ENCODE data around the gene ELANE.

GRCh38 chr19:802498-803098, 49.5 kb upstream of the ELANE start:
- TF ChIP-seq TARDBP (IDR thresholded peaks at IDR 0.05): no peak
- TF ChIP-seq CTCF (IDR thresholded peaks at IDR 0.05 in 2 of 3, conservative IDR thresholded peaks at IDR 0.05 in 1 of 3; ENCODE audit: insufficient read depth in 2 of 3, low read depth in 1 of 3, low read length in 3 of 3): no peak
- no peak for TF ChIP-seq HINFP (tag; conservative IDR thresholded peaks at IDR 0.05; ENCODE audit: low read depth)
- no peak for TF ChIP-seq THAP12 (CRISPR knock-in tag; IDR thresholded peaks at IDR 0.05)
- no peak for TF ChIP-seq MGA (IDR thresholded peaks at IDR 0.05)
- peak; percentile 67 for TF ChIP-seq ZBTB33 (CRISPR knock-in tag; IDR thresholded peaks at IDR 0.05)
- no peak for TF ChIP-seq POLR2AphosphoS5 (IDR thresholded peaks at IDR 0.05; ENCODE audit: control insufficient read depth, insufficient read depth, low read depth, low read length)
- TF ChIP-seq NCOA1 (IDR thresholded peaks at IDR 0.05; ENCODE audit: low read depth): no peak
- no peak for TF ChIP-seq MXD1 (CRISPR knock-in tag; IDR thresholded peaks at IDR 0.05; ENCODE audit: borderline replicate concordance, poor library complexity, severe bottlenecking)
- TF ChIP-seq POLR2A (conservative IDR thresholded peaks at IDR 0.05): no peak
